Measurements from ENCODE around the gene IQCE.

GRCh38 chr7:2517026-2517425, 41.8 kb upstream of the IQCE start:
- TF ChIP-seq CTCF (IDR thresholded peaks at IDR 0.05) (no peak), EP300 (IDR thresholded peaks at IDR 0.05) (no peak), POLR2A (IDR thresholded peaks at IDR 0.05) (no peak)

All from ovary (tissue), 3 donors.